K562 (cell line): ENCODE results near the gene CELSR2. TPM values are rescaled to one million over a fixed set of nuclear protein-coding genes. Genes with fewer than 3 reads are reported as not detected.
A peak's percentile ranks its signal among the peaks of the same experiment; 100 is the strongest.

Experiments used
- C11orf30 ChIP-seq: fragments of 450-650 bp; IDR thresholded peaks from 2 replicates; pipeline ENCODE4 v1.6.1; 2016; ENCODE audit warnings: low read depth, mild to moderate bottlenecking
- CBFA2T2 ChIP-seq: fragments of 450-650 bp; conservative IDR thresholded peaks from 2 replicates; pipeline ENCODE4 v1.6.1; 2017; ENCODE audit warnings: mild to moderate bottlenecking
- CREB1 ChIP-seq, 2 experiments: sonication (generic) in 1 of 2; formaldehyde crosslinking in 1 of 2; IDR thresholded peaks; 2 replicates each; pipeline versions ENCODE4 v1.6.1 to v1.8.0; 2012 to 2022; ENCODE audit warnings: inconsistent platforms in 1 of 2, mild to moderate bottlenecking in 1 of 2, missing genetic modification reagents in 1 of 2, moderate library complexity in 1 of 2
- EGR1 ChIP-seq: fragments of 450-650 bp; conservative IDR thresholded peaks from 2 replicates; pipeline ENCODE4 v1.6.1; 2017; ENCODE audit warnings: mild to moderate bottlenecking
- ETV1 ChIP-seq: fragments of 450-650 bp; conservative IDR thresholded peaks from 2 replicates; pipeline ENCODE4 v1.6.1; 2016; ENCODE audit warnings: missing genetic modification characterization, control low read depth, low read depth, missing compliant biosample characterization
- JUN ChIP-seq, 2 experiments: sonication (generic) in 1 of 2; formaldehyde crosslinking in 1 of 2; IDR thresholded peaks; 2 replicates each; pipeline versions ENCODE4 v1.6.1 to v1.8.0; 2012 to 2022; ENCODE audit warnings: borderline replicate concordance in 2 of 2, mild to moderate bottlenecking in 2 of 2, improper control_type of control experiment in 1 of 2, low read depth in 1 of 2, low read length in 1 of 2, missing genetic modification reagents in 1 of 2
- L3MBTL2 ChIP-seq: fragments of 450-650 bp; IDR thresholded peaks from 2 replicates; pipeline ENCODE4 v1.6.1; 2016; ENCODE audit warnings: mild to moderate bottlenecking, moderate library complexity
- LCOR ChIP-seq: sonication (generic); formaldehyde crosslinking; IDR thresholded peaks from 2 replicates; pipeline ENCODE4 v1.8.0; 2022; ENCODE audit warnings: mild to moderate bottlenecking, missing genetic modification reagents
- PHF21A ChIP-seq: fragments of 450-650 bp; IDR thresholded peaks from 2 replicates; pipeline ENCODE4 v1.6.1; 2017; ENCODE audit warnings: low read depth, borderline replicate concordance
- RFX7 ChIP-seq: fragments of 250-450 bp; sonication (Bioruptor Pico); IDR thresholded peaks from 2 replicates; pipeline ENCODE4 v1.5.1; 2021; ENCODE audit warnings: mild to moderate bottlenecking
- SIN3B ChIP-seq: fragments of 450-650 bp; IDR thresholded peaks from 2 replicates; pipeline ENCODE4 v1.6.1; 2017; ENCODE audit warnings: low read depth, mild to moderate bottlenecking, moderate library complexity
- SMAD4 ChIP-seq: fragments of 250-450 bp; sonication (Bioruptor Pico); conservative IDR thresholded peaks from 2 replicates; pipeline ENCODE4 v1.8.0; 2021; ENCODE audit warnings: inconsistent platforms, mild to moderate bottlenecking, moderate library complexity
- SMARCE1 ChIP-seq: fragments of 450-650 bp; IDR thresholded peaks from 2 replicates; pipeline ENCODE4 v1.7.1; 2016; ENCODE audit warnings: mild to moderate bottlenecking
- ZNF134 ChIP-seq: fragments of 250-450 bp; sonication (Bioruptor Pico); conservative IDR thresholded peaks from 2 replicates; pipeline ENCODE4 v1.4.0; 2020
- ZNF644 ChIP-seq: fragments of 200-800 bp; sonication (Bioruptor generic); IDR thresholded peaks from 2 replicates; pipeline ENCODE4 v1.6.1; 2016; ENCODE audit warnings: low read depth, missing genetic modification characterization, missing compliant biosample characterization
- polyA plus RNA-seq, 8 experiments: library from polyadenylated mRNA; depleted of rRNA in 4 of 8; stranded (reverse) in 5 of 8; unstranded in 3 of 8; fragments of >200 nt; fragmentation: Nextera tagmentation in 2 of 8; fragmentation: Illumina TruSeq in 1 of 8; extraction: Ambion mirVana in 2 of 8; extraction: Trizol in 1 of 8; gene quantifications; 2 replicates each; pipeline versions ENCODE4 v1.2.1 to v1.2.3, GENCODE V29; 2011 to 2014; ENCODE audit warnings: inconsistent platforms in 1 of 8, missing spikeins in 1 of 8
- total RNA-seq, 7 experiments: library from RNA; depleted of rRNA in 6 of 7; stranded (reverse); fragments of >200 nt in 6 of 7; fragmentation: Illumina TruSeq in 2 of 7; extraction: Trizol in 2 of 7; gene quantifications; 2 replicates each; pipeline versions ENCODE4 v1.2.1 to v1.2.3, GENCODE V29; 2011 to 2021; ENCODE audit warnings: low replicate concordance in 1 of 7
- TF ChIP-seq, protein P1 (sequence below): sonication (generic); formaldehyde crosslinking; IDR thresholded peaks from 2 replicates; pipeline ENCODE4 v1.9.0; 2022; ENCODE audit warnings: mild to moderate bottlenecking, missing genetic modification reagents
- TF ChIP-seq, protein P2 (sequence below): fragments of 450-650 bp; conservative IDR thresholded peaks from 2 replicates; pipeline ENCODE4 v1.6.1; 2016; ENCODE audit warnings: missing genetic modification characterization, low read depth, mild to moderate bottlenecking, control low read depth, missing compliant biosample characterization
- TF ChIP-seq, protein P3 (sequence below): sonication (generic); formaldehyde crosslinking; IDR thresholded peaks from 2 replicates; pipeline ENCODE4 v1.5.0; 2020; ENCODE audit warnings: missing genetic modification reagents
- TF ChIP-seq, protein P4 (sequence below): fragments of 450-650 bp; IDR thresholded peaks from 2 replicates; pipeline ENCODE4 v1.6.1; 2017; ENCODE audit warnings: antibody characterized with exemption, mild to moderate bottlenecking

The CELSR2 gene
- total and polyA plus RNA-seq, 9 of the 15 experiments (the other 6 are each of a cell fraction or from before 2014, with no cell fraction given): 0.31 to 21.9 (median 4.2) TPM

DNA sequence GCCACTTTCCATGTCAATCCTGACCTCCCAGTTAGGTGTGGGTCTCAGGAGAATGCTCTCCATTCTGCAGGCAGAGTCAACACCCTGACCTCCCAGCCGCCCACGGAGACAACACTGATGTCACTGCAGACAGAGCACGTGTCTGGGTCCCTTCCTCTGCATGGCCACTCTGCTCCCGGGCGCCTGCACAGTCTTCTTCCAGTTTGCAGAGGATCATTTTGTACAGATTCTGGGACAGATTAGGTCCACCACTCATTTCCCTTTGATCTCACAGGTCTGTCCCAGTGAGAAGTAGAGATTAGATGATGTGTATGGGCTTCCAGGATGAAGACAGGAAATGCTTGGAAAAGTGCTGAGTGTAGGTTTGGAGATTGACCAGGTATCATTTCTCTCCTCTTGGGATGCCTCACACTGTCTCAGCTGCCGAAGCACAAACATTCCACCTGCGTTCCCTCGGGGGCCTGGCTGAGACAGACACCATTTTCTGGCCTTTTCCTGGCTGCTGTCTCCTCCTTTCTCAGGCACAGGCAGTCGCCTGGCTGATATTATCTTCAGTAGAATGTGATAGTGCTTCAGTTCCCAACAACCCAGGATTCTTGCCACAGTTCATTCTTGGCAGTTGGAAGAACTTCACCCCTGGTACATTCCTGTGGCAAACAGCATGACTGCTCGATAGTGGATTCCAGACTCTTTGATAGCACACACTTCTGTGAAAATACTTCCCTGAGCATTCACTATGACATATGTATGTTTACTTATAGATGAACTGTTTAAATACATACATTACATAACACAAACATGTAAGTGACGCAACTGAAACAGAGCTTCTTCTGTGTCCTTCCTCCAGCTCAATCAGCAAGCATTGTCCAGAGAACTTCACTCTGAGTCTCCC lies 49.6 kb downstream of the CELSR2 start (continued):
- TF ChIP-seq, protein P1, sequence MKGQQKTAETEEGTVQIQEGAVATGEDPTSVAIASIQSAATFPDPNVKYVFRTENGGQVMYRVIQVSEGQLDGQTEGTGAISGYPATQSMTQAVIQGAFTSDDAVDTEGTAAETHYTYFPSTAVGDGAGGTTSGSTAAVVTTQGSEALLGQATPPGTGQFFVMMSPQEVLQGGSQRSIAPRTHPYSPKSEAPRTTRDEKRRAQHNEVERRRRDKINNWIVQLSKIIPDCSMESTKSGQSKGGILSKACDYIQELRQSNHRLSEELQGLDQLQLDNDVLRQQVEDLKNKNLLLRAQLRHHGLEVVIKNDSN: peak; percentile 83
- TF ChIP-seq ETV1 (tag) (0 out of 2 replicates have a peak, but pooled peaks have one; percentile 55), SMAD4 (CRISPR knock-in tag) (peak; percentile 90), ZNF644 (peak; percentile 79), SIN3B (no peak), EGR1 (peak; percentile 94), LCOR (CRISPR knock-in tag) (no peak), CREB1 (IDR thresholded peaks at IDR 0.05) (no peak), CREB1 (CRISPR knock-in tag; IDR thresholded peaks at IDR 0.05) (peak; percentile 27; the same call in 1 of the 2 replicates), SMARCE1 (peak; percentile 68), C11orf30 (peak; percentile 84), L3MBTL2 (peak; percentile 98), CBFA2T2 (0 out of 2 replicates have a peak, but pooled peaks have one; percentile 7), PHF21A (0 out of 2 replicates have a peak, but pooled peaks have one; percentile 18), JUN (IDR thresholded peaks at IDR 0.05; ENCODE audit: borderline replicate concordance, low read depth, low read length) (peak; percentile 60; the same call in 1 of the 2 replicates), JUN (CRISPR knock-in tag; IDR thresholded peaks at IDR 0.05; ENCODE audit: borderline replicate concordance) (0 out of 2 replicates have a peak, but pooled peaks have one; percentile 54), ZNF134 (CRISPR knock-in tag) (0 out of 2 replicates have a peak, but pooled peaks have one; percentile 9), RFX7 (CRISPR knock-in tag) (no peak)
- TF ChIP-seq, protein P2, sequence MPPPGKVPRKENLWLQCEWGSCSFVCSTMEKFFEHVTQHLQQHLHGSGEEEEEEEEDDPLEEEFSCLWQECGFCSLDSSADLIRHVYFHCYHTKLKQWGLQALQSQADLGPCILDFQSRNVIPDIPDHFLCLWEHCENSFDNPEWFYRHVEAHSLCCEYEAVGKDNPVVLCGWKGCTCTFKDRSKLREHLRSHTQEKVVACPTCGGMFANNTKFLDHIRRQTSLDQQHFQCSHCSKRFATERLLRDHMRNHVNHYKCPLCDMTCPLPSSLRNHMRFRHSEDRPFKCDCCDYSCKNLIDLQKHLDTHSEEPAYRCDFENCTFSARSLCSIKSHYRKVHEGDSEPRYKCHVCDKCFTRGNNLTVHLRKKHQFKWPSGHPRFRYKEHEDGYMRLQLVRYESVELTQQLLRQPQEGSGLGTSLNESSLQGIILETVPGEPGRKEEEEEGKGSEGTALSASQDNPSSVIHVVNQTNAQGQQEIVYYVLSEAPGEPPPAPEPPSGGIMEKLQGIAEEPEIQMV (tag): 0 out of 2 replicates have a peak, but pooled peaks have one; percentile 10
- TF ChIP-seq, protein P3, sequence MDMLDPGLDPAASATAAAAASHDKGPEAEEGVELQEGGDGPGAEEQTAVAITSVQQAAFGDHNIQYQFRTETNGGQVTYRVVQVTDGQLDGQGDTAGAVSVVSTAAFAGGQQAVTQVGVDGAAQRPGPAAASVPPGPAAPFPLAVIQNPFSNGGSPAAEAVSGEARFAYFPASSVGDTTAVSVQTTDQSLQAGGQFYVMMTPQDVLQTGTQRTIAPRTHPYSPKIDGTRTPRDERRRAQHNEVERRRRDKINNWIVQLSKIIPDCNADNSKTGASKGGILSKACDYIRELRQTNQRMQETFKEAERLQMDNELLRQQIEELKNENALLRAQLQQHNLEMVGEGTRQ: peak; percentile 56
- TF ChIP-seq, protein P4, sequence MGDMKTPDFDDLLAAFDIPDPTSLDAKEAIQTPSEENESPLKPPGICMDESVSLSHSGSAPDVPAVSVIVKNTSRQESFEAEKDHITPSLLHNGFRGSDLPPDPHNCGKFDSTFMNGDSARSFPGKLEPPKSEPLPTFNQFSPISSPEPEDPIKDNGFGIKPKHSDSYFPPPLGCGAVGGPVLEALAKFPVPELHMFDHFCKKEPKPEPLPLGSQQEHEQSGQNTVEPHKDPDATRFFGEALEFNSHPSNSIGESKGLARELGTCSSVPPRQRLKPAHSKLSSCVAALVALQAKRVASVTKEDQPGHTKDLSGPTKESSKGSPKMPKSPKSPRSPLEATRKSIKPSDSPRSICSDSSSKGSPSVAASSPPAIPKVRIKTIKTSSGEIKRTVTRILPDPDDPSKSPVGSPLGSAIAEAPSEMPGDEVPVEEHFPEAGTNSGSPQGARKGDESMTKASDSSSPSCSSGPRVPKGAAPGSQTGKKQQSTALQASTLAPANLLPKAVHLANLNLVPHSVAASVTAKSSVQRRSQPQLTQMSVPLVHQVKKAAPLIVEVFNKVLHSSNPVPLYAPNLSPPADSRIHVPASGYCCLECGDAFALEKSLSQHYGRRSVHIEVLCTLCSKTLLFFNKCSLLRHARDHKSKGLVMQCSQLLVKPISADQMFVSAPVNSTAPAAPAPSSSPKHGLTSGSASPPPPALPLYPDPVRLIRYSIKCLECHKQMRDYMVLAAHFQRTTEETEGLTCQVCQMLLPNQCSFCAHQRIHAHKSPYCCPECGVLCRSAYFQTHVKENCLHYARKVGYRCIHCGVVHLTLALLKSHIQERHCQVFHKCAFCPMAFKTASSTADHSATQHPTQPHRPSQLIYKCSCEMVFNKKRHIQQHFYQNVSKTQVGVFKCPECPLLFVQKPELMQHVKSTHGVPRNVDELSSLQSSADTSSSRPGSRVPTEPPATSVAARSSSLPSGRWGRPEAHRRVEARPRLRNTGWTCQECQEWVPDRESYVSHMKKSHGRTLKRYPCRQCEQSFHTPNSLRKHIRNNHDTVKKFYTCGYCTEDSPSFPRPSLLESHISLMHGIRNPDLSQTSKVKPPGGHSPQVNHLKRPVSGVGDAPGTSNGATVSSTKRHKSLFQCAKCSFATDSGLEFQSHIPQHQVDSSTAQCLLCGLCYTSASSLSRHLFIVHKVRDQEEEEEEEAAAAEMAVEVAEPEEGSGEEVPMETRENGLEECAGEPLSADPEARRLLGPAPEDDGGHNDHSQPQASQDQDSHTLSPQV: peak; percentile 98
